Body of pancreas (tissue), 4 donors: Measurements from ENCODE around the gene SLC12A9.

Source experiments
- POLR2A ChIP-seq, 3 donors: fragments of 450-650 bp; IDR thresholded peaks; one replicate each; pipeline ENCODE4 v1.6.1; 2016; ENCODE audit warnings: antibody characterized with exemption in 3 of 3, mild to moderate bottlenecking in 2 of 3
- TF ChIP-seq, protein P1 (sequence below), 7 experiments: fragments of 450-650 bp in 4 of 7; fragments of 200-600 bp in 3 of 7; sonication (generic) in 3 of 7; IDR thresholded peaks; one replicate each; pipeline ENCODE4 v1.5.1; 2016 to 2019; ENCODE audit warnings: antibody characterized with exemption in 7 of 7

GRCh38 chr7:100878013-100878412 lies 25.5 kb downstream of the SLC12A9 start:
- TF ChIP-seq, protein P1, sequence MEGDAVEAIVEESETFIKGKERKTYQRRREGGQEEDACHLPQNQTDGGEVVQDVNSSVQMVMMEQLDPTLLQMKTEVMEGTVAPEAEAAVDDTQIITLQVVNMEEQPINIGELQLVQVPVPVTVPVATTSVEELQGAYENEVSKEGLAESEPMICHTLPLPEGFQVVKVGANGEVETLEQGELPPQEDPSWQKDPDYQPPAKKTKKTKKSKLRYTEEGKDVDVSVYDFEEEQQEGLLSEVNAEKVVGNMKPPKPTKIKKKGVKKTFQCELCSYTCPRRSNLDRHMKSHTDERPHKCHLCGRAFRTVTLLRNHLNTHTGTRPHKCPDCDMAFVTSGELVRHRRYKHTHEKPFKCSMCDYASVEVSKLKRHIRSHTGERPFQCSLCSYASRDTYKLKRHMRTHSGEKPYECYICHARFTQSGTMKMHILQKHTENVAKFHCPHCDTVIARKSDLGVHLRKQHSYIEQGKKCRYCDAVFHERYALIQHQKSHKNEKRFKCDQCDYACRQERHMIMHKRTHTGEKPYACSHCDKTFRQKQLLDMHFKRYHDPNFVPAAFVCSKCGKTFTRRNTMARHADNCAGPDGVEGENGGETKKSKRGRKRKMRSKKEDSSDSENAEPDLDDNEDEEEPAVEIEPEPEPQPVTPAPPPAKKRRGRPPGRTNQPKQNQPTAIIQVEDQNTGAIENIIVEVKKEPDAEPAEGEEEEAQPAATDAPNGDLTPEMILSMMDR (IDR thresholded peaks at IDR 0.05), result no peak
- no peak for TF ChIP-seq POLR2A (IDR thresholded peaks at IDR 0.05)
